ENCODE measurements around the gene CCDC73. TPM values are rescaled to one million over a fixed set of nuclear protein-coding genes. Genes with fewer than 3 reads are reported as not detected.
"Not testable (repeated sequence)": the region's sequence is repeated elsewhere in the genome, so short reads cannot be mapped to it uniquely, and the experiment has no call there.

The CCDC73 gene
- polyA plus RNA-seq, 1 donor: 0.43 TPM

- no peak for DNase-seq
Measured at GRCh38 chr11:32796425-32796824, 2.0 kb upstream of the CCDC73 start.

- peak; percentile 62 for DNase-seq
Measured at GRCh38 chr11:32792948-32793475, 1.4 kb downstream of the CCDC73 start.

- no peak for DNase-seq
Measured at GRCh38 chr11:32792111-32792947, 2.1 kb downstream of the CCDC73 start.

- DNase-seq: no peak
Measured at GRCh38 chr11:32790916-32791315, 3.5 kb downstream of the CCDC73 start.

GRCh38 chr11:32786811-32787210 is 7.7 kb downstream of the CCDC73 start:
- DNase-seq: no peak

GRCh38 chr11:32785262-32785661 is 9.2 kb downstream of the CCDC73 start:
- no peak for DNase-seq

GRCh38 chr11:32781721-32782120 is 12.7 kb downstream of the CCDC73 start:
- no peak for DNase-seq

- DNase-seq: not testable (repeated sequence)
Measured at GRCh38 chr11:32780839-32781238, 13.6 kb downstream of the CCDC73 start.

GRCh38 chr11:32779136-32779535 is 15.3 kb downstream of the CCDC73 start:
- no peak for DNase-seq

- no peak for DNase-seq
Measured at GRCh38 chr11:32775908-32776307, 18.6 kb downstream of the CCDC73 start.

- DNase-seq: no peak
Measured at GRCh38 chr11:32774081-32774480, 20.4 kb downstream of the CCDC73 start.

- no peak for DNase-seq
Measured at GRCh38 chr11:32772731-32773130, 21.7 kb downstream of the CCDC73 start.

GRCh38 chr11:32761774-32762173 is 32.7 kb downstream of the CCDC73 start:
- DNase-seq: not testable (repeated sequence)

- DNase-seq: no peak
Measured at GRCh38 chr11:32758291-32758690, 36.2 kb downstream of the CCDC73 start.

GRCh38 chr11:32753181-32753580 is 41.3 kb downstream of the CCDC73 start:
- DNase-seq: not testable (repeated sequence)

- DNase-seq: no peak
Measured at GRCh38 chr11:32752001-32752400, 42.5 kb downstream of the CCDC73 start.

- DNase-seq: no peak
Measured at GRCh38 chr11:32751381-32751780, 43.1 kb downstream of the CCDC73 start.

- DNase-seq: no peak
Measured at GRCh38 chr11:32729976-32730375, 64.5 kb downstream of the CCDC73 start.

GRCh38 chr11:32723332-32723731 is 71.1 kb downstream of the CCDC73 start:
- no peak for DNase-seq

GRCh38 chr11:32722255-32722654 is 72.2 kb downstream of the CCDC73 start:
- DNase-seq: no peak

GRCh38 chr11:32713496-32713895 is 81.0 kb downstream of the CCDC73 start:
- no peak for DNase-seq

- not testable (repeated sequence) for DNase-seq
Measured at GRCh38 chr11:32708978-32709377, 85.5 kb downstream of the CCDC73 start.

- DNase-seq: no peak
Measured at GRCh38 chr11:32706985-32707741, 87.3 kb downstream of the CCDC73 start.
